ENCODE data around the gene UCK2. TPM values are rescaled to one million over a fixed set of nuclear protein-coding genes. Genes with fewer than 3 reads are reported as not detected.
A peak's percentile ranks its signal among the peaks of the same experiment; 100 is the strongest.

Gene UCK2
- total RNA-seq, 1 donor from 2014 or later = 111 TPM

DNA sequence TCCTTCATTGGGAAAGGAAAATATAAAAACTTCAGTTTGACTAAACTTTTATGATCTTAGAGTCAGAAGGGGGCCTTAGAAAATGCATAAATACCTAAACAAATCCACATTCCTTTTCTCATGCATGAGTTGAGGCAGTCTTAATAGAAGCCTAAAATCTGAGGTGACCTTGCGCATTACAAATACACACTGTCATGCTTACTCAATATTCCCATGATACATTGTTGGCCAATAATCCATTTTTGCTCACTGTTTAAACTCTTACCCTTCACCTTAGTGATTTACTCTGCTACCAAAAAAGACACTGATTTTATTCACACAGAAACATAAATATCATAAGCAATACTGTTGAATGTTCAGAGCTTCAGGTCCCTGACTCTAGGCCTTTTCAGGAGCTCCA lies 39.7 kb upstream of the UCK2 start:
- Histone ChIP-seq H3K9ac (ENCODE audit: low read length) (no peak overlapping the region), H3K4me2 (ENCODE audit: low read length) (no peak overlapping the region), H3K9me3 (ENCODE audit: insufficient read depth, low read depth, low read length) (no peaks in the 10 kb centered on the region), H3K36me3 (ENCODE audit: insufficient read depth, low read length) (no peaks in the 10 kb centered on the region), H3K79me2 (ENCODE audit: insufficient read depth, low read length) (no peaks in the 10 kb centered on the region), H3K27me3 (ENCODE audit: insufficient read depth, low read length) (no peaks in the 10 kb centered on the region), H3K4me1 (ENCODE audit: insufficient read depth, low read length) (no peaks in the 10 kb centered on the region), H2AFZ (ENCODE audit: low read depth, low read length) (no peak overlapping the region), H3K4me3 (ENCODE audit: insufficient read depth, low read depth, low read length) (no peak overlapping the region), H3K27ac (ENCODE audit: low read depth, low read length) (no peak overlapping the region), H4K20me1 (ENCODE audit: insufficient read depth, low read length) (no peaks in the 10 kb centered on the region)
- TF ChIP-seq CTCF (IDR thresholded peaks at IDR 0.05; ENCODE audit: insufficient read depth, low read depth, low read length) (no peak), EZH2 (IDR thresholded peaks at IDR 0.05; ENCODE audit: insufficient read depth, low read length) (no peak)
- Mint-ChIP-seq H3K4me1 (ENCODE audit: low read depth, unreplicated experiment) (no peaks in the 10 kb centered on the region), H3K9me3 (ENCODE audit: unreplicated experiment) (peaks cover 11% of the 10 kb centered on the region), H3K27ac (ENCODE audit: unreplicated experiment) (no peak overlapping the region), H3K36me3 (ENCODE audit: low read depth, unreplicated experiment) (peaks cover 8% of the 10 kb centered on the region), H3K4me3 (ENCODE audit: unreplicated experiment) (no peak overlapping the region), H3K27me3 (ENCODE audit: low read depth, unreplicated experiment) (no peaks in the 10 kb centered on the region)
- DNase-seq (ENCODE audit: low read depth) = no peak
- peak; percentile 32 for FAIRE-seq

- H3K4me3 Mint-ChIP-seq (ENCODE audit: unreplicated experiment) = no peak overlapping the region
Observed at GRCh38 chr1:165793951-165794350, 33.5 kb upstream of the UCK2 start.

More at GRCh38 chr1:165793951-165794350, 33.5 kb upstream of the UCK2 start:
- Histone ChIP-seq H3K4me3 (ENCODE audit: insufficient read depth, low read depth, low read length) (no peak overlapping the region), H3K27ac (ENCODE audit: low read depth, low read length) (no peak overlapping the region), H3K4me2 (ENCODE audit: low read length) (no peak overlapping the region), H2AFZ (ENCODE audit: low read depth, low read length) (no peak overlapping the region), H4K20me1 (ENCODE audit: insufficient read depth, low read length) (no peaks in the 10 kb centered on the region), H3K79me2 (ENCODE audit: insufficient read depth, low read length) (no peaks in the 10 kb centered on the region), H3K36me3 (ENCODE audit: insufficient read depth, low read length) (no peaks in the 10 kb centered on the region), H3K27me3 (ENCODE audit: insufficient read depth, low read length) (no peaks in the 10 kb centered on the region), H3K9me3 (ENCODE audit: insufficient read depth, low read depth, low read length) (no peaks in the 10 kb centered on the region), H3K4me1 (ENCODE audit: insufficient read depth, low read length) (no peaks in the 10 kb centered on the region), H3K9ac (ENCODE audit: low read length) (no peak overlapping the region)
- H3K4me1 Mint-ChIP-seq (ENCODE audit: low read depth, unreplicated experiment) = no peaks in the 10 kb centered on the region
- H3K27me3 Mint-ChIP-seq (ENCODE audit: low read depth, unreplicated experiment) = no peaks in the 10 kb centered on the region
- H3K9me3 Mint-ChIP-seq (ENCODE audit: unreplicated experiment) = peaks cover 3% of the 10 kb centered on the region
- FAIRE-seq (no peak), DNase-seq (ENCODE audit: low read depth) (no peak)
- H3K27ac Mint-ChIP-seq (ENCODE audit: unreplicated experiment) = no peak overlapping the region
- H3K36me3 Mint-ChIP-seq (ENCODE audit: low read depth, unreplicated experiment) = no peaks in the 10 kb centered on the region
- TF ChIP-seq CTCF (IDR thresholded peaks at IDR 0.05; ENCODE audit: insufficient read depth, low read depth, low read length) (no peak), EZH2 (IDR thresholded peaks at IDR 0.05; ENCODE audit: insufficient read depth, low read length) (no peak)
